HepG2 (cell line): ENCODE data around the gene CRYGA. TPM values are rescaled to one million over a fixed set of nuclear protein-coding genes. Genes with fewer than 3 reads are reported as not detected.

Experiments used
- ARID2 ChIP-seq: sonication (generic); formaldehyde crosslinking; IDR thresholded peaks from 2 replicates; pipeline ENCODE4 v1.8.1; 2022; ENCODE audit warnings: mild to moderate bottlenecking, missing genetic modification reagents, borderline replicate concordance
- ATF3 ChIP-seq: sonication (generic); formaldehyde crosslinking; IDR thresholded peaks from 2 replicates; pipeline ENCODE4 v1.4.0; 2020; ENCODE audit warnings: missing genetic modification reagents
- EHMT2 ChIP-seq: fragments of 200-600 bp; sonication (generic); IDR thresholded peaks from 2 replicates; pipeline ENCODE4 v1.7.0; 2017; ENCODE audit warnings: antibody characterized with exemption, low read depth, low read length, borderline replicate concordance
- FLYWCH1 ChIP-seq: sonication (generic); formaldehyde crosslinking; IDR thresholded peaks from 2 replicates; pipeline ENCODE4 v1.8.1; 2023; ENCODE audit warnings: mild to moderate bottlenecking, missing genetic modification reagents
- KDM6A ChIP-seq: IDR thresholded peaks from 2 replicates; pipeline ENCODE4 v1.6.1; 2016; ENCODE audit warnings: low read depth
- PLSCR1 ChIP-seq: sonication (generic); formaldehyde crosslinking; IDR thresholded peaks from 2 replicates; pipeline ENCODE4 v1.5.0; 2020; ENCODE audit warnings: missing genetic modification reagents, mild to moderate bottlenecking, borderline replicate concordance
- PREB ChIP-seq: sonication (generic); formaldehyde crosslinking; IDR thresholded peaks from 2 replicates; pipeline ENCODE4 v1.4.0; 2020; ENCODE audit warnings: missing genetic modification reagents
- RERE ChIP-seq: IDR thresholded peaks from 2 replicates; pipeline ENCODE4 v1.6.1; 2016; ENCODE audit warnings: low read depth, missing genetic modification reagents, missing compliant biosample characterization
- RFX5 ChIP-seq: IDR thresholded peaks from 2 replicates; pipeline ENCODE4 v1.6.1; 2011; ENCODE audit warnings: low read depth, low read length, improper control_type of control experiment
- SRSF1 ChIP-seq: fragments of 200-400 bp; formaldehyde crosslinking; optimal IDR thresholded peaks from 2 replicates; pipeline ENCODE3; 2017; ENCODE audit warnings: mild to moderate bottlenecking, low read depth, low read length, moderate library complexity
- ZFP41 ChIP-seq: sonication (generic); formaldehyde crosslinking; IDR thresholded peaks from 2 replicates; pipeline ENCODE4 v1.4.0; 2020; ENCODE audit warnings: mild to moderate bottlenecking, missing genetic modification reagents, borderline replicate concordance
- ZNF326 ChIP-seq: sonication (generic); formaldehyde crosslinking; IDR thresholded peaks from 2 replicates; pipeline ENCODE4 v1.4.0; 2020; ENCODE audit warnings: missing genetic modification reagents, borderline replicate concordance
- ZNF7 ChIP-seq: IDR thresholded peaks from 2 replicates; pipeline ENCODE4 v1.6.1; 2016; ENCODE audit warnings: missing biosample characterization, missing genetic modification reagents
- ZNF713 ChIP-seq: sonication (generic); formaldehyde crosslinking; IDR thresholded peaks from 2 replicates; pipeline ENCODE4 v1.4.0; 2020; ENCODE audit warnings: mild to moderate bottlenecking, missing genetic modification reagents
- ZNF879 ChIP-seq: sonication (generic); formaldehyde crosslinking; IDR thresholded peaks from 2 replicates; pipeline ENCODE4 v1.8.1; 2023; ENCODE audit warnings: missing genetic modification reagents
- ZZZ3 ChIP-seq: sonication (generic); formaldehyde crosslinking; IDR thresholded peaks from 2 replicates; pipeline ENCODE4 v1.4.0; 2020; ENCODE audit warnings: missing genetic modification reagents, mild to moderate bottlenecking, borderline replicate concordance
- polyA plus RNA-seq, 8 experiments: library from polyadenylated mRNA; depleted of rRNA in 3 of 8; stranded (reverse) in 7 of 8; unstranded in 1 of 8; fragments of >200 nt; fragmentation: Illumina TruSeq in 4 of 8; extraction: Trizol in 4 of 8; gene quantifications; 2 replicates each; pipeline versions ENCODE4 v1.2.1 to v1.2.3, GENCODE V29; 2011 to 2016; ENCODE audit warnings: low read depth in 4 of 8, missing spikeins in 1 of 8, mixed read lengths in 1 of 8; ENCODE audit not compliant: insufficient read depth in 1 of 8
- total RNA-seq, 5 experiments: library from RNA; depleted of rRNA; stranded (reverse); fragments of >200 nt; fragmentation: Illumina TruSeq; extraction: Trizol; gene quantifications; 2 replicates each; pipeline ENCODE4 v1.2.3, GENCODE V29; 2016; ENCODE audit warnings: low read depth in 1 of 5

CRYGA gene
- total and polyA plus RNA-seq, 2 of the 13 experiments (the other 11 are each of a cell fraction or from before 2014, with no cell fraction given): not detected

GRCh38 chr2:208142925-208143799 lies 20.2 kb downstream of the CRYGA start (continued):
- no peak for TF ChIP-seq ARID2 (CRISPR knock-in tag)
- no peak for TF ChIP-seq PLSCR1 (CRISPR knock-in tag)
- peak; percentile 24; the same call in 1 of the 2 replicates for TF ChIP-seq RERE (CRISPR knock-in tag)
- no peak for TF ChIP-seq ZZZ3
- no peak for TF ChIP-seq ZFP41 (CRISPR knock-in tag)
- TF ChIP-seq KDM6A (CRISPR knock-in tag): no peak
- no peak for TF ChIP-seq FLYWCH1
- TF ChIP-seq ZNF879: no peak
- TF ChIP-seq ZNF326 (CRISPR knock-in tag): no peak
- no peak for TF ChIP-seq SRSF1
- 0 out of 2 replicates have a peak, but pooled peaks have one; percentile 34 for TF ChIP-seq EHMT2
- TF ChIP-seq RFX5: no peak
- no peak for TF ChIP-seq PREB (CRISPR knock-in tag)
- TF ChIP-seq ZNF713: no peak
- no peak for TF ChIP-seq ZNF7 (CRISPR knock-in tag)
- TF ChIP-seq ATF3: no peak
